HUES64 (cell line): ENCODE measurements around the gene DLGAP1.
A peak's percentile ranks its signal among the peaks of the same experiment; 100 is the strongest.
"Not testable (repeated sequence)": the region's sequence is repeated elsewhere in the genome, so short reads cannot be mapped to it uniquely, and the experiment has no call there.

Source experiments
- H3K27ac ChIP-seq: 2 replicates; pipeline ENCODE4 v1.7.0; 2013; ENCODE audit warnings: low read depth, low read length, inconsistent platforms
- H3K27me3 ChIP-seq: 2 replicates; pipeline ENCODE4 v1.6.1; 2013; ENCODE audit warnings: mild to moderate bottlenecking, low read length; ENCODE audit not compliant: insufficient read depth
- H3K36me3 ChIP-seq: 2 replicates; pipeline ENCODE4 v1.6.1; 2013; ENCODE audit warnings: mild to moderate bottlenecking, low read length; ENCODE audit not compliant: insufficient read depth
- H3K4me1 ChIP-seq: 2 replicates; pipeline ENCODE4 v1.6.1; 2013; ENCODE audit warnings: mild to moderate bottlenecking, low read length, moderate library complexity; ENCODE audit not compliant: insufficient read depth
- H3K4me3 ChIP-seq: 2 replicates; pipeline ENCODE4 v1.5.1; 2013; ENCODE audit warnings: mild to moderate bottlenecking, low read length, moderate library complexity
- H3K9ac ChIP-seq: 2 replicates; pipeline ENCODE4 v1.6.1; 2013; ENCODE audit warnings: mild to moderate bottlenecking, low read depth, low read length
- H3K9me3 ChIP-seq: 2 replicates; pipeline ENCODE4 v1.6.1; 2013; ENCODE audit warnings: low read depth, low read length; ENCODE audit not compliant: insufficient read depth
- WGBS: fragments of 150-250, 120-280 bp; methylation state at CpG from one replicate; pipeline ENCODE4 v1.1.7; 2013; ENCODE audit warnings: missing lambda C conversion rate; 5-methylcytosine and 5-hydroxymethylcytosine counted together

Gene DLGAP1

GRCh38 chr18:3616744-3617143, 838.4 kb downstream of the DLGAP1 start:
- Histone ChIP-seq H3K4me3 (no peak overlapping the region), H3K27ac (no peak overlapping the region), H3K9ac (no peak overlapping the region), H3K27me3 (no peaks in the 10 kb centered on the region), H3K9me3 (no peaks in the 10 kb centered on the region), H3K36me3 (no peaks in the 10 kb centered on the region), H3K4me1 (peaks cover 14% of the 10 kb centered on the region)
- 76% methylated on average over 3 of the region's 3 CpGs for WGBS

- H3K36me3 ChIP-seq: no peaks in the 10 kb centered on the region
- WGBS: 96% methylated on average over 6 of the region's 6 CpGs
- peaks cover 18% of the 10 kb centered on the region for H3K4me1 ChIP-seq
- H3K9ac ChIP-seq: no peak overlapping the region
- no peaks in the 10 kb centered on the region for H3K27me3 ChIP-seq
- no peak overlapping the region for H3K27ac ChIP-seq
- no peaks in the 10 kb centered on the region for H3K9me3 ChIP-seq
- H3K4me3 ChIP-seq: no peak overlapping the region
Measured at GRCh38 chr18:3616142-3616541, 839.0 kb downstream of the DLGAP1 start.

GRCh38 chr18:3615374-3615985, 839.6 kb downstream of the DLGAP1 start:
- no peak overlapping the region for H3K27ac ChIP-seq
- WGBS: 63% methylated on average over 4 of the region's 4 CpGs
- H3K4me3 ChIP-seq: no peak overlapping the region
- H3K27me3 ChIP-seq: no peaks in the 10 kb centered on the region
- no peak overlapping the region; the same call in 1 of the 2 replicates for H3K9ac ChIP-seq
- H3K9me3 ChIP-seq: no peaks in the 10 kb centered on the region
- peaks cover 18% of the 10 kb centered on the region for H3K4me1 ChIP-seq
- no peaks in the 10 kb centered on the region for H3K36me3 ChIP-seq

GRCh38 chr18:3612315-3612714, 842.8 kb downstream of the DLGAP1 start:
- Histone ChIP-seq H3K27me3 (no peaks in the 10 kb centered on the region), H3K9ac (no peak overlapping the region), H3K27ac (no peak overlapping the region), H3K9me3 (no peaks in the 10 kb centered on the region), H3K4me1 (peaks cover 18% of the 10 kb centered on the region), H3K36me3 (peaks cover 14% of the 10 kb centered on the region), H3K4me3 (no peak overlapping the region)
- WGBS: 91% methylated on average over 5 of the region's 5 CpGs

GRCh38 chr18:3611313-3612090, 843.6 kb downstream of the DLGAP1 start:
- no peak overlapping the region for H3K4me3 ChIP-seq
- WGBS: 53% methylated on average over 15 of the region's 15 CpGs
- no peaks in the 10 kb centered on the region for H3K27me3 ChIP-seq
- peak overlapping the region; percentile 22; the same call in 1 of the 2 replicates for H3K9ac ChIP-seq
- H3K4me1 ChIP-seq: peaks cover 20% of the 10 kb centered on the region
- no peaks in the 10 kb centered on the region for H3K9me3 ChIP-seq
- H3K36me3 ChIP-seq: peaks cover 22% of the 10 kb centered on the region
- H3K27ac ChIP-seq: peak overlapping the region; percentile 63

GRCh38 chr18:3610813-3611212, 844.3 kb downstream of the DLGAP1 start:
- H3K36me3 ChIP-seq: peaks cover 26% of the 10 kb centered on the region
- H3K9me3 ChIP-seq: no peaks in the 10 kb centered on the region
- H3K27me3 ChIP-seq: no peaks in the 10 kb centered on the region
- H3K9ac ChIP-seq: no peak overlapping the region
- no peak overlapping the region for H3K4me3 ChIP-seq
- peaks cover 27% of the 10 kb centered on the region for H3K4me1 ChIP-seq
- no peak overlapping the region; the same call in 1 of the 2 replicates for H3K27ac ChIP-seq
- WGBS: 92% methylated on average over 5 of the region's 6 CpGs

- peaks cover 26% of the 10 kb centered on the region for H3K36me3 ChIP-seq
- H3K27me3 ChIP-seq: no peaks in the 10 kb centered on the region
- H3K9ac ChIP-seq: no peak overlapping the region
- WGBS: 87% methylated on average over 2 of the region's 2 CpGs
- H3K9me3 ChIP-seq: no peaks in the 10 kb centered on the region
- no peak overlapping the region; the same call in 1 of the 2 replicates for H3K27ac ChIP-seq
- H3K4me3 ChIP-seq: no peak overlapping the region
- H3K4me1 ChIP-seq: peaks cover 27% of the 10 kb centered on the region
Measured at GRCh38 chr18:3610188-3610708, 844.9 kb downstream of the DLGAP1 start.

- Histone ChIP-seq H3K27me3 (no peaks in the 10 kb centered on the region), H3K36me3 (peaks cover 26% of the 10 kb centered on the region), H3K4me3 (no peak overlapping the region), H3K9ac (no peak overlapping the region), H3K27ac (no peak overlapping the region), H3K9me3 (no peaks in the 10 kb centered on the region), H3K4me1 (peaks cover 21% of the 10 kb centered on the region)
- WGBS: 94% methylated on average over 3 of the region's 4 CpGs
Measured at GRCh38 chr18:3608488-3608887, 846.6 kb downstream of the DLGAP1 start.

GRCh38 chr18:3608099-3608453, 847.0 kb downstream of the DLGAP1 start:
- peaks cover 26% of the 10 kb centered on the region for H3K36me3 ChIP-seq
- not testable (repeated sequence) for H3K27me3 ChIP-seq, H3K9me3 ChIP-seq, H3K4me3 ChIP-seq, H3K9ac ChIP-seq, H3K27ac ChIP-seq
- H3K4me1 ChIP-seq: peaks cover 23% of the 10 kb centered on the region
- WGBS: 96% methylated on average over 7 of the region's 8 CpGs

GRCh38 chr18:3607309-3608098, 847.6 kb downstream of the DLGAP1 start:
- peaks cover 29% of the 10 kb centered on the region for H3K4me1 ChIP-seq
- no peaks in the 10 kb centered on the region for H3K27me3 ChIP-seq
- H3K9ac ChIP-seq: no peak overlapping the region
- no peaks in the 10 kb centered on the region for H3K9me3 ChIP-seq
- H3K4me3 ChIP-seq: no peak overlapping the region
- 92% methylated on average over 6 of the region's 8 CpGs for WGBS
- H3K27ac ChIP-seq: peak overlapping the region; percentile 7
- H3K36me3 ChIP-seq: peaks cover 26% of the 10 kb centered on the region

GRCh38 chr18:3606863-3607262, 848.2 kb downstream of the DLGAP1 start:
- H3K9ac ChIP-seq, H3K27me3 ChIP-seq, H3K4me3 ChIP-seq, H3K9me3 ChIP-seq: not testable (repeated sequence)
- Histone ChIP-seq H3K4me1 (peaks cover 30% of the 10 kb centered on the region), H3K36me3 (peaks cover 26% of the 10 kb centered on the region), H3K27ac (peak overlapping the region; percentile 7; the same call in 1 of the 2 replicates)
- whole genome bisulfite sequencing: 93% methylated on average over 10 of the region's 10 CpGs
